Esophagus squamous epithelium (tissue), 5 donors: Measurements from ENCODE around the gene CNTN4. TPM values are rescaled to one million over a fixed set of nuclear protein-coding genes. Genes with fewer than 3 reads are reported as not detected.

Experiments
- DNase-seq: peaks from one replicate; lab custom pipeline; 2025; lab: John Stamatoyannopoulos, UW
- H3K27ac ChIP-seq, 4 donors: fragments of 200-600 bp; sonication (generic); one replicate each; pipeline ENCODE4 v1.5.1; 2016 to 2019; ENCODE audit warnings: mild to moderate bottlenecking in 1 of 4
- H3K27me3 ChIP-seq, 4 donors: fragments of 200-600 bp; sonication (generic); 1 replicate in 3 of 4; 2 replicates in 1 of 4; pipeline versions ENCODE4 v1.5.1 to v1.6.0; 2017 to 2021; ENCODE audit warnings: antibody characterized with exemption in 1 of 4
- H3K36me3 ChIP-seq, 3 donors: fragments of 200-600 bp; sonication (generic); one replicate each; pipeline ENCODE4 v1.5.1; 2016 to 2019
- H3K4me1 ChIP-seq, 3 donors: fragments of 200-600 bp; sonication (generic); one replicate each; pipeline ENCODE4 v1.5.1; 2017 to 2019
- H3K4me3 ChIP-seq, 4 donors: fragments of 200-600 bp; sonication (generic); 1 replicate in 3 of 4; 2 replicates in 1 of 4; pipeline ENCODE4 v1.5.1; 2016 to 2019; ENCODE audit warnings: mild to moderate bottlenecking in 2 of 4, moderate library complexity in 1 of 4
- H3K9me3 ChIP-seq, 3 donors: fragments of 200-600 bp; sonication (generic); one replicate each; pipeline ENCODE4 v1.5.1; 2016 to 2019
- CTCF ChIP-seq, 6 experiments: fragments of 450-650 bp in 4 of 6; fragments of 200-600 bp in 2 of 6; sonication (generic) in 2 of 6; IDR thresholded peaks; one replicate each; pipeline ENCODE4 v1.5.1; 2016 to 2019; ENCODE audit warnings: antibody characterized with exemption in 6 of 6, mild to moderate bottlenecking in 4 of 6, moderate library complexity in 4 of 6
- POLR2A ChIP-seq, 4 donors: fragments of 450-650 bp; IDR thresholded peaks; one replicate each; pipeline ENCODE4 v1.6.1; 2017; ENCODE audit warnings: antibody characterized with exemption in 4 of 4, mild to moderate bottlenecking in 4 of 4, moderate library complexity in 3 of 4
- WGBS, 2 donors: methylation state at CpG; one replicate each; pipeline ENCODE4 v1.1.5; 2018; 5-methylcytosine and 5-hydroxymethylcytosine counted together
- intact Hi-C: fragments of 100-400 bp; cut with DNase I; formaldehyde crosslinking; loops from one replicate; pipeline ENCODE4 v1.15.0; 2022
- total RNA-seq, 4 donors: library from RNA; depleted of rRNA; stranded (reverse); fragments of >200 nt; gene quantifications; one replicate each; pipeline ENCODE4 v1.1.0, GENCODE V29; 2016
- donor health status: DM: yes; HTN: yes; CAD: no.

The CNTN4 gene
- total RNA-seq, 4 donors from 2014 or later = 0.31 to 8.5 (median 3.5) TPM

GRCh38 chr3:2391896-2392295 lies 293.2 kb downstream of the CNTN4 start:
- H3K27ac ChIP-seq = no peak overlapping the region
- H3K4me1 ChIP-seq = no peaks in the 10 kb centered on the region
- 77 to 82% methylated on average over 4 of the region's 4 CpGs for WGBS, 2 donors
- intact Hi-C loops = no loop called here
- TF ChIP-seq POLR2A (IDR thresholded peaks at IDR 0.05) = no peak
- no peak for TF ChIP-seq CTCF (IDR thresholded peaks at IDR 0.05)
- no peaks in the 10 kb centered on the region for H3K36me3 ChIP-seq
- H3K9me3 ChIP-seq = no peaks in the 10 kb centered on the region
- no peak overlapping the region for H3K4me3 ChIP-seq
- no peak for DNase-seq
- H3K27me3 ChIP-seq = no peaks in the 10 kb centered on the region

- Histone ChIP-seq H3K27me3 (no peaks in the 10 kb centered on the region), H3K9me3 (no peaks in the 10 kb centered on the region), H3K4me3 (no peak overlapping the region), H3K36me3 (no peaks in the 10 kb centered on the region), H3K27ac (no peak overlapping the region), H3K4me1 (no peaks in the 10 kb centered on the region)
- 76 to 89% methylated on average over 3 of the region's 3 CpGs for WGBS, 2 donors
- no peak for DNase-seq
- intact Hi-C loops = no loop called here
- no peak for TF ChIP-seq CTCF (IDR thresholded peaks at IDR 0.05)
- TF ChIP-seq POLR2A (IDR thresholded peaks at IDR 0.05) = no peak
These were observed 294.3 kb downstream of the CNTN4 start for GRCh38 chr3:2392981-2393380.

GRCh38 chr3:2415083-2415482 lies 316.4 kb downstream of the CNTN4 start:
- Histone ChIP-seq H3K4me3 (no peak overlapping the region), H3K36me3 (no peaks in the 10 kb centered on the region), H3K4me1 (no peaks in the 10 kb centered on the region), H3K27me3 (no peaks in the 10 kb centered on the region), H3K27ac (no peak overlapping the region), H3K9me3 (no peaks in the 10 kb centered on the region)
- 67 to 83% methylated on average over 1 of the region's 1 CpG for WGBS, 2 donors
- DNase-seq = no peak
- TF ChIP-seq POLR2A (IDR thresholded peaks at IDR 0.05) (no peak), CTCF (IDR thresholded peaks at IDR 0.05) (no peak)
- intact Hi-C loops = no loop called here

GRCh38 chr3:2420919-2421318 lies 322.3 kb downstream of the CNTN4 start:
- DNase-seq = no peak
- no peak overlapping the region for H3K27ac ChIP-seq

GRCh38 chr3:2423143-2423542 lies 324.5 kb downstream of the CNTN4 start:
- H3K27ac ChIP-seq = no peak overlapping the region
- WGBS, 2 donors = 56 to 61% methylated on average over 3 of the region's 3 CpGs
- intact Hi-C loops = no loop called here
- TF ChIP-seq CTCF (IDR thresholded peaks at IDR 0.05) (no peak), POLR2A (IDR thresholded peaks at IDR 0.05) (no peak)
- no peaks in the 10 kb centered on the region for H3K4me1 ChIP-seq
- no peaks in the 10 kb centered on the region for H3K36me3 ChIP-seq
- H3K27me3 ChIP-seq = no peaks in the 10 kb centered on the region
- no peak overlapping the region for H3K4me3 ChIP-seq
- no peaks in the 10 kb centered on the region for H3K9me3 ChIP-seq
- no peak for DNase-seq

More at GRCh38 chr3:2420919-2421318, 322.3 kb downstream of the CNTN4 start:
- Histone ChIP-seq H3K27me3 (no peaks in the 10 kb centered on the region), H3K4me1 (no peaks in the 10 kb centered on the region), H3K9me3 (no peaks in the 10 kb centered on the region), H3K4me3 (no peak overlapping the region), H3K36me3 (no peaks in the 10 kb centered on the region)
- no peak for TF ChIP-seq POLR2A (IDR thresholded peaks at IDR 0.05)
- no peak for TF ChIP-seq CTCF (IDR thresholded peaks at IDR 0.05)
- intact Hi-C loops = no loop called here
- WGBS, 2 donors = 34 to 66% methylated on average over 2 to 3 of the region's 3 CpGs
